Left cardiac atrium (tissue), 4 donors: ENCODE data around the gene ANK3. TPM values are rescaled to one million over a fixed set of nuclear protein-coding genes. Genes with fewer than 3 reads are reported as not detected.

Source experiments
- ATAC-seq, 2 donors: fragments of 200-7000 bp; cut with Tn5 transposase; one replicate each; pipeline ENCODE4 v1.9.1; 2020; ENCODE audit warnings: mild to moderate bottlenecking in 2 of 2, moderate library complexity in 2 of 2
- DNase-seq: peaks from one replicate; pipeline ENCODE4 v3.0.0-alpha.2; 2020
- intact Hi-C, 2 donors: fragments of 100-400 bp; cut with DNase I; formaldehyde crosslinking; loops; one replicate each; pipeline versions ENCODE4 v1.14.1 to v1.15.1; 2022 to 2023
- long read RNA-seq: library from polyadenylated mRNA; unstranded; transcript quantifications from one replicate; pipeline ENCODE4 v2.0.0, GENCODE V29; 2021
- total RNA-seq, 2 donors: library from RNA; stranded (reverse); fragmentation: NEBNext Ultra II Directional; extraction: Animal tissue kit (Norgen Biotek cat#: 25700); gene quantifications; one replicate each; pipeline ENCODE4 v1.2.1, GENCODE V29; 2021
- donor health status: DM: no; HTN: yes; CAD: no.
- donor health status: DM: no; HTN: yes; CAD: no; lungs with severe emphysema.
- donor health status: DM: yes; HTN: yes; CAD: no.
- donor health status: Dilated cardiomyopathy.

The ANK3 gene
- total RNA-seq, result 100 to 1,000 TPM; 142 to 199 TPM
- long read RNA-seq, partial matches to known transcripts, result 17 of 37 reads
- long read RNA-seq, other reads (novel, unspliced or antisense), result 19 of 37 reads

DNA sequence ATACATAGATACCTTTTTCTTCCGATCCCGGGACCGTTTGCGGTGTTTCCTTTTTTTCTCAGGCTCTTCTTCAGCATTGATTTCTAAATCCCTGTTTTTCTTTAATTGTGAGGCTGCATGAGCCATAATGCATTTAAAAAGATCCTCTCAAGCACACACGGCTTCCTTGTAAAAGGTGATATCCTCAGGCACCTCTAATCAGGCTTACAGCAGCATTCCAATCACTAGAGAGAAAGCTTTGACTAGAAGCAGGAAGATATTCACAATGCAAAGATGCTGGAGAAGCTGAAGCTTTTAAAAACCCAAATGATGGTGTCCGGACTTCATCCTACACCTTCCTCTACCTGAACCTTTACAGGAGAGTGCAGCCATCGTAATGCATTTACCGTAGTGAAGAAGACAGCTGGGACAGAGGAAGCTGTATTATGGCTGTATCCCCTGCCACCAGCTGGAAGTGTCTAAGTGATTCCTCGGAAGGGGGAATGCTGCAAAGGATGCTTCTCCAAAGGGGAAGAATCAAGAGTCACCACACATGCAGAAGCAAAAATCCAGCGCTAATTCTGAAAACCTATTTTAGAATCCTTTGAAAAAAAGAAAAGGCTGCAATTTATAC is at the start of gene ANK3:
TSS of gene ANK3 (minus strand) at position 463 of the 613 bp plus-strand sequence. CDS start at position 126, 337 bp downstream.
- intact Hi-C loops, result no loop called here
- DNase-seq, result no peak
- no peak for ATAC-seq

DNA sequence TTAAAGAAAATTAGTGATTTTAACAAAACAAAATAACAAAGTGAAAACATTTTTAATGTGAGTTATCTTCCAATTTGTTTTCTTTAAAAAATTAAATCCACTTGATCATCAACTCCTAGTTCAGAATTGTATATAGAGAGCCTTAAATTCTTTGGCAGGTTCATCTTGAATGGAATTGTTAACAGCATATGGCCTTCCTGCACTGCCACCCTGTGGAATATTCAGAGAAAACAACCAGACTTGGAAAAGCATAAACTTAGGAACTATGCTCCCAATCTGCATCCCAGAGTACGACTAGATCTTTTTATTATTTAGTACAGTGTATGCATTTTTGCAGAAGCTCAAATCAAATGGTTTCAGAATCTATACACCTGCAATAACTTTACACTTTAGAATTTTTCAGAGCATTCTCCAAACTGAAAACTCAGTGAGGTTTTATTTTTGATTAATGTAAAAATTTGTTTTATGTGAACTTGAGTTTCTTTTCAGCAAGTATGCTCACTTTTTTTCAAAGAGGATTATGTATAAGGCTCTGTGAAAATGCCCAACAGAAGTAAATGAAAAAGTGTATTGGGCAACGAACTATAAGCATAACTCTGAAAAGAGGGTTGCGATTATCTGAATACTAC is 44.9 kb upstream of the ANK3 start:
- ATAC-seq (peak; percentile 51 to 74), DNase-seq (no peak)
- intact Hi-C loops, result loop anchor here (5.0 to 10.0 kb wide), 2 partner anchors 200 to 322 kb away; no protein-coding TSS in a partner anchor

DNA sequence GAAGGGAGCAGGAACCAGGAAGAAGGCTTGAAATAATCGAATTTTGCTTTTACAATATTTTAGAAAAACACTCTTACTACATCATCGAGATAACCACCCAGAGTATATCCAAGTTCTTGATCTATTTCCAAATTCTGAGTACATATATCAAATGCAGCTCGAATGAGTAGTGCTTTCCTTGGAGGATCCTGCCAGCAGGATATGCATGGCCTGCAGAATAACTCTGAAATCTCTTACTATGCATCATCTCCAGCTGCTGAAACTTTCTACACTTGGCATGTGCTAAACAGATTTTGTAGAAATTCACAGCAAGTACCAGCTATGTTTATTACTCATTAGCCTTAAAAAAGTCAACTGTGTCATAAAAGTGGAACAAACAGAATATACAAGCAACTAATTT is 44.0 kb upstream of the ANK3 start:
- no peak for DNase-seq
- peak in 1 of 2 donors; percentile 50 for ATAC-seq

DNA sequence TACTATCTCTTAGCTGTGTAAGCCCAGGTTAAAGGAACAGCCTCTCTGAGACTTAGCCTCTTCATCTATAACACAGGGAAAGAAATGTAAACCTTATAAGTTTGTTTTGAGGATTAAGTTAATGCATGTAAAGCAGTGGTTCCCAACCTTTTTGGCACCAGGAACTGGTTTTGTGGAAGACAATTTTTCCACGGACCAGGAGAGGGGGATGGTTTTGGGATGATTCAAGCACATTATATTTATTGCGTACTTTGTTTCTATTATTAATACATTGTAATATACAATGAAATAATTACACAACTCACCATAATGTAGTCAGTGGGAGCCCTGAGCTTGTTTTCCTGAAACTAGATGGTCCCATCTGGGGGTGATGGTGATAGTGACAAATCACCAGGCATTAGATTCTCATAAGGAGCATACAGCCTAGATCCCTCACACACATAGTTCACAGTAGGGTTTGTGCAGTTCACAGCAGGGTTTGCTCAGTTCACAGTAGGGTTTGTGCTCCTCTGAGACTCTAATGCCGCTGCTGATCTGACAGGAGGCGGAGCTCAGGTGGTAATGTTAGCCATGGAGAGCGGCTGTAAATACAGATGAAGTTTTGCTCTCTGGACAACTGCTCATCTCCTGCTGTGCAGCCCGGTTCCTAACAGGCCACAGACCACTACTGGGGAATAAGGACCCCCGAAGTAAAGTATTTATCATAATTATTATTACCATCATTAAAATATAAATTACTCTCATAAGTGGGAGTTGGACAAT is 41.3 kb upstream of the ANK3 start:
- ATAC-seq (no peak), DNase-seq (no peak)
- intact Hi-C loops, result loop anchor here (5.0 to 10.0 kb wide), 2 partner anchors 196 to 319 kb away; no protein-coding TSS in a partner anchor

More for the DNA sequence above, 44.0 kb upstream of the ANK3 start:
- intact Hi-C loops, result loop anchor here (2.0 to 10.0 kb wide), 3 partner anchors 199 to 321 kb away; no protein-coding TSS in a partner anchor

DNA sequence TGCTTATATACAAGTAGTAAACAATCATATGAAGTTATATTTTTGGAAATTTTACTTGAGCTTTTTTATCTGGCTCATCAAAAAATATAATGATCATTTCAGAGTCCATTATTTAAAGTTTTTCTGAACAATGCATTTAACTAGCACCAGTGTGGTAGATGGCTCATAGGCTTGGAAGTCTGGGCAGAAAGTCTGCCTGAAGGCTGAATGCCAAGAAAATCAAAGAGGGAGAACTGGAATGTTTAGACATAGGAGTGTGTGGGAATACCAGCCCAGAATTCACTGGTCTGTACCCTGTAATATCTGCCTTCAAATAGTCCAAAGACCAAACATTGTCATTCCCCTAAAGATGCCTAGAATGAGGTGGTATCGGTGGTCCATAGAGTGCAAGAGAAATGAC is 40.3 kb upstream of the ANK3 start:
- peak; percentile 62 to 75 for ATAC-seq
- intact Hi-C loops, result loop anchor here (5.0 to 10.0 kb wide), 2 partner anchors 195 to 318 kb away; no protein-coding TSS in a partner anchor
- DNase-seq, result no peak

DNA sequence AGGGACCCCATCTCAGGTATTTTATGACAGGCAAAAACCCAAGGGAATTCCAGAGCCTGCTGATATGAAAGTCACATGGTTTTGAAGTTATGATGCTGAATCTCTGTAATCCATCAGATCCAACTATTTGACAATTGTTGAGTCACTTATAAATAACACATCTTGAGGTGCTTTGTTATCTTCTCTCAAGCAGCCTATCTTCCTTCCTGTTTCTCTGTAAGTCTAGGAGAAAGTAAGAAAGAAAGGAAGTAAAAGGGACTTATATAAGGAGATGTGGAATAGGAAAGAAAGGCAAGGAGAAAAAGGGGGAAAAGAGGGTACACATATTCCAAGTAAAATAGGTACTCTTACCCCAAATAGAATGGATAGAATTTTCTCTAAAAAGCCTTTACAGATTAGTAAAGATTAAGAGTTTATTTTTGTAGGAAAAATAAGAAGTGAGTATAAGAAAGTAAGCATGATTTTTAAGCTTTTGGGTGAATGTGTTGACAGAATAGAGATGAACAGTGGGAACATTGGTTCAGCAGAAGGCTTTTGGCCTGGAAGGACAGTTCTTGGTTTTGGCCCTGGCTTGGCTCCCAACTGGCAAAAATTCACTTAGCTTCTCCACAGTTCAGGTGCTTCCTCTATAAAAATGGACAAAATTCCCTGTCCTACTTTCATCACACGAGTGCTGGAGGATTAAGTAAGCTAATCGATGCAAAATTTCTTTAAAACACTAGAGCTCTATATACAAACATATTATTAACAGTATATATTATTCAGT is 39.6 kb upstream of the ANK3 start:
- no peak for DNase-seq
- intact Hi-C loops, result no loop called here
- ATAC-seq, result peak in 1 of 2 donors; percentile 18

DNA sequence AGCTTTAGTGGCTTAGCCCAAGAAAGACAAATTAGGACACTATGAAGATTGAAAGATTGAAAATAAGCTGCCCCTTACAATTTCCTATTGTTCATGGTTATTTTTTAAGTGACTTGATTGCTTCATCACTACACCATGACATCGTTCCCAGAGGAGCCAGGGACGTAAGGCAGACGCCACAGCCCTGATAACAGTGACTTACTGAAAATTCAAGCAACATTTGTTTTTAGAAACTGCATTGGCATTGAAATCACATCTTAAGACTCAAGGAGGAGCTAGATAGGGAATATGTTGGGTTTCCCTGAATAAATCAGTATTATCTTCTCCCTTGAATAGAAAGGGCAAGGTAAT is 38.7 kb upstream of the ANK3 start:
- intact Hi-C loops, result no loop called here
- DNase-seq (peak; percentile 36), ATAC-seq (no peak)

DNA sequence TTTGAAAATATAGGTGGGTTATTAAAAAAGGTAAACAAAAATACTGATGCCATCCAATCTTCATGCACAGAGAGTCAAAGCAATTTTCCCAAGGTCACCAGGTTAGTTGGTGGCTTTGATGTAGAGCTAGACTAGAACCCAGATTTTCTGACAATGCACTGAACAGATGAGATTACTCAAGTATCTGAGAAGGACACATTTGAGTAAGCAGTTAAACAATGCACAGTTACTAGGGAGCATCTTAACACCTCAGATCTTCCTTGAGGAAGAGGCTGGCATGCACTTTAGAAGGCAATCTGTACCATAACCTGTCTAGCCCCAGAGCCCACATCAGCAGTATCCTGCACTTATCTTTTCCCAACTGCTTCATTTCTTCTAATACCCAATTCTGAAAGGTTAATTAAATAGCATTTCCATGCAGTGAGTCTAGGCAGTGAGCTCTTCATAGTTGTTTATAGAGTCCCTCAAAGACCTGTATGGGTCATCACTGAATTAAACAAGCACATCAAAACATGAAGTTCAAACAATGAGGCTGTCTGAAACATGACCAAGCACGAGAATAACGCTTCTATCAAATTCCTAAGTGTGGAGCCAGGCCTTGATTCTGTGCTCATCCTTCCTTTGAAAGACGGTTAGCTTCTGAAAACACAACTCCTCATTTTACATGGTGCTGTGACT is 38.2 kb upstream of the ANK3 start:
- no peak for DNase-seq
- intact Hi-C loops, result no loop called here
- no peak for ATAC-seq

DNA sequence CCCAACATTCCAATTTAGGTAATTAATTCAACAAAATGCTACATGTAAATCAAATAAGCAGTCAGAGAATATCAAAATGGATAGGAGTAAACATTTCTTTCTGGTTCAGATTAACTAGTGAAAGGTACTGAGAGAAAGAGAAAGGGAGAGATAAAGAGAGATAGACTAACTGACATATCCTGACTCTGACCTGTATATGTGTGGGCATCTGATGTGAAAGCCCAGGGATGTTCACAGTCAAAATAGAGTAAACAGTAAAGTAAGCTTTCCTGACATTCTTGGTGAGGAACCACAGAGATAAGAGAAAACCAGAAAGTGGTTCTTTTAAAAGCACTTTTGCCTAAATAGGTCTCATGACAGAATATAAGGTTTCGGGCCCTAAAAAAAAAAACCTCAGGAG is 37.5 kb upstream of the ANK3 start:
- intact Hi-C loops, result no loop called here
- no peak for DNase-seq
- ATAC-seq, result no peak

DNA sequence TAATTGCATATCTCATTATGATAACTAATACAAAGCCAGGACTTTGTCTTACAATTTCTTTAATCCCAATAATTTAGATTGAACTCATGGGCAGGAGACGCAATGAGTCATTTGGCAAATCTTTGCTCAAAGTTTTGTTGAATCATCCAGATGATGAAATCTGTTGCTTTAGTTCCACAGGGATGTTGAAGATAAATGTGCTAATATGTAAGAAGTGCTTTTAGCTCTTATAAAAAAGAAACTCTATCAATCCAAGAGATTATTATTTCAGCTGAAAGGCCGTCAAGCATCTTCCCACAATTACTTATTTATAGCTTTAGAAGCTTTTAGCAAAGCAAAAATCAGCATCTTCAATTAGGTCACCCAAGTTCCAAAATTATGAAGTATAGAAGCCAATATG is 36.8 kb upstream of the ANK3 start:
- no peak for DNase-seq
- intact Hi-C loops, result no loop called here
- peak in 1 of 2 donors; percentile 41 for ATAC-seq

DNA sequence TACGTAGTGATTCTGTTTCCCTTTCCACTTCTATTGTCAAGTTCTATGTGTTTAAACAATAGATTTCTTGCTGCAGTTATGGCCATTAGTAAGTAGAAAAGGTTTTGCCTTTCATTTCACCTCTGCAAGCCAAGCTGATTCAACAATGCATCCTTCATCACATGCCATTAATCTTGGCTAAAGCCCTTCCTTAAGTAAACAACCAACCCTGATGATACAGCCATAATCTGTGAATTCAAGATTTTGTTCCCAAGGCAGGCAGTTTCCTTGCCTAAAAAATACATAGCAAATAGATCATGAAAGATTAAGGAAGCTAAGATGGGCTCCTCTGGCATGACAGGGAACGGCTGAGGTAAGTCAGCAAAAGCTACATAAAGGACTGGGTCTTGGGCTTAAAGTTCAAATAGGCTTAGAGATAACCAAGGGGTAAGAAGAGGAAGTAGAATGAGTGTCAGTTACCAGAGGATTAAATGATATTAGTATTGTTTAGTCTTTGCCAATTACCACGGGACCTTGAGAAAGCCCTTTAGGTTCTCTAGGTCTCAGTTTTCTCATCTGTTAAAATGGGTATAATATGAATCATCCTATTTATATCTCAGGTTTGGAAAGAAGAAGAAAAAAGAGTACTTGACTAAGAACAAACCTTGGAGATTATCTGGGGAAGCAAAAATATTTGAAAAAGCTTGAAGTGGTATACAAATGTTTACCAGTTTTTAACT is 35.9 kb upstream of the ANK3 start:
- ATAC-seq, result no peak
- intact Hi-C loops, result no loop called here
- DNase-seq, result no peak

DNA sequence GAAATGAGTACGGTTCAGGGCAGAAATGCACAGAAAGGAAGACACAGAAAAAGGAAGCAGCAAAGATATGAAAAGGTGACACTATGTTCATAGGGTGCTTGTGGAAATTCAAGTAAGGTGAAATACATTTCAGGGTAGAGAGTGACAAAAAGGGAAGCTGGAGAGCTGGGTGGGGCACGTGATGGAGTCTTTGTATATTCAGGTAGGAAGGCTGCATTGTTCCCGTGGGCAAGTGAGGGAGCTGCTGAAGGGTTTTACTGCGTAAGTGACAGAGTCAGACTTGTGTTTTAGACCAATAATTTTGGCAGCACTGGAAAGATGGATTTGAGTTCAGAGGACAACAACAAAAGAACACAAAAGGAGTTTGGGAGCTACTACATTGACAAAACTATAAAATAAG is 35.3 kb upstream of the ANK3 start:
- no peak for ATAC-seq
- intact Hi-C loops, result no loop called here
- no peak for DNase-seq

DNA sequence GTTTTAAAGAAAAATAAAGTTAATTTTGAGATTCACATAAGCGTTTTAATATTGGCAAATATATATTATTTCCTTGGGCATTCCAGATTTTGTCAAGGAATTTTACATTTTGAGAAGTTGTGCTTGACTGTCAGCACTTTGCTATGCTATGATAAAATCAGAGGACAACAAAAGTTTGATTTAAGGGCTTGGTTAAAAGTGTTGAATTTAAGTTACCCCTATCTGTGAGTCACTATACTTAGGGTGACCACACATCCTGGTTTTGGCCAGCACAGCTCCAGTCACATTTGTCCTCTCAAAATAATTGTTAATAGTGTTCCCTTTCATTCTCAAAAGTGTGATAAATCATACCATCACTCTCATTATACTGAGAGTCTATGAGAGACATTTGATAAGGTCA is 34.2 kb upstream of the ANK3 start:
- no peak for DNase-seq
- intact Hi-C loops, result no loop called here
- no peak for ATAC-seq

DNA sequence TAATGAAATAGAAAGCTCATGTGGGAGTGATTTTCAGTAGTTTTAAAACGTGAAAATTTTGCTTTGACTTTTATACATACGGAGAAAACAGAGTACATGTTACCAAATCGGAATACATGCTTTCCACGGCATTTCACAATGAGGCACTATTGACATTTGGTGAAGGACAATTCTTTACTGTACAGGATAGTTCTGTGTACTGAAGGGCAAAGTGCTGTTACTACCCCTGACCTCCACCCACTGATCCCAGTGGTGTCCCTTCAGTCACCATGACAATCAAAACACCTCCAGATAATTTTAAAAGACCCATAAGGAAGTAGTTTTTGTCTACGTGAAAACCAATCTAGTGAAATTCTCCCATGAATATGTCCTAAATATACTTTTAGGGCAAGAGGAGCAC is 33.1 kb upstream of the ANK3 start:
- ATAC-seq, result no peak
- intact Hi-C loops, result no loop called here
- no peak for DNase-seq

DNA sequence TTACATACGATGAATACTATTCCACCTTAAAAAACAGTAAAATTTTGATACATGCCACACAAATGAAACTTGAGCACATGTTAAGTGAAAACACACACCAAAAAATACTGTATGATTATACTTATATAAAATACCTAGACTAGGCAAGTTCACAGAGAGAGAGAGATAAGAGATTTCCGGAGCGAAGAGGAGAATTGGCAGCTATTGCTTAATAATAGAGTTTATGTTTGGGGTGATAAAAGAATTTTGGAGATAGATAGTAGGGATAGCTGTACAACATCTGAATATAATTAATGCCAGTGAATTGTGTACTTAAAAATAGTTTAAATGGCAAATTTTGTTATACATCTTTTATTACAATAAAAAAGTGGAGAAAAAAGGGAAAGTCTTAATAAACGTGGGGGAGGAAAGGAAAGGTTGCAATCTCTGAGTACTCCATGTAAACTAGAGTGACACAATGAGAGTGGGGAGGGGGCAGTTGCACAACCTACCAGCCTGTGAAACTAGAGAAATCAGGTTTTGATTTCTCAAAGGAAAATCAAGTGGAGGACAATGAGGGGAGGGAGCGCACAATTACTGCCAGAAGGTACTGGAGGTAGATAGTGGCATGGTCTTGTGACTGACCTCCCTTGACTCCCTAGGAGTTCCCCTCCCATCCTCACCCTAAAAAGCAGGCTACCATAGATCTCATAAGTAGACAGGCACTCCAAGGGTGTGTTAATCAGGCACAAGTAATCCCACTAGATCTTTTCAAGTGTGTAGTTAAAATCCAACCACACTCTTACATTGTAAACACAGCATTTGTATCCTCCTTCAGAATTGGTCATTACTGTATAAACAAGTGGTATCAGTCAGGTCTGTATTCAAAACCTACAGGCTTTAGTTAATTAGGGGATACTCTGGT is 31.6 kb upstream of the ANK3 start:
- ATAC-seq (no peak), DNase-seq (no peak)
- intact Hi-C loops, result no loop called here

DNA sequence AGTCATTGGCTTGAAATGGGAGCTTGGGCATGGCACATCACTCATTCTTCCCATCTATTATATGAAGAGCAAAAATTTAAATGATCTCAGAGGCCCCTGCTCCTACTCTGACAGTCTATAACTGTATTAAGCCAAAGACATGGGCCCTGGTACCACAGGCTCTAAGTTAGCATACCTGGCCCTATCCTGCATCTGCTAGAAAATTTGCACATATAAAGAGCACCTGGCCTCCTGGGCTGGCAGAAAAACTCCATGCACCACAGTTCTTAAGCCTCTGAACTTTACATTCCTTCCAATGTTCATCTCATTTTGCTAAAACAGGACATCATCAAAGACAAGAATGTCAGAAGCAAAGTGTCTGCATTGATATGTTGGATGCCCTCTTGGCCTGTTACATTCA is 29.6 kb upstream of the ANK3 start:
- ATAC-seq (no peak), DNase-seq (no peak)
- intact Hi-C loops, result no loop called here

DNA sequence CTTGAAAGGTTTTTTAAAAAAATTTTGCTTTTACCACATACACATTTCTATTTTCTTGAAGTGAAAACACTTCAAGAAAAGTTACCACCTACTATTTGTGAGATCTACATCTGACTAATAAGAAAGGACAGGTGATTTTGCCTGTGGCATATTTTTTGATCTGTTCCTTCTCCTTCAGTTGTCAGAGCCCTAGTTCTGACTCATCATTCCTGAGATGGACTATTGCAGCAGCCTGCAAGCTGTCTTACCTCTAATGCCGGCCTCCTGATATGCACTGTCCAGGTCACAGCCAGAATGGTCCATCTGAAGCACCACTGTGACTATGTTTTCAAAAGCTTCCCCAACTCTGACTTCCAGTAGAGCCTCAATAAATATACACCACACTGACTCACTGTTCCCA is 28.2 kb upstream of the ANK3 start:
- peak in 1 of 2 donors; percentile 49 for ATAC-seq
- intact Hi-C loops, result no loop called here

More for the DNA sequence above, 28.2 kb upstream of the ANK3 start:
- DNase-seq, result no peak
